Transverse colon (tissue), 4 donors: ENCODE measurements around the gene MALL. TPM values are rescaled to one million over a fixed set of nuclear protein-coding genes. Genes with fewer than 3 reads are reported as not detected.

Source experiments
- DNase-seq: peaks from one replicate; pipeline ENCODE4 v3.0.0-alpha.2; 2019
- H3K27ac ChIP-seq, 4 donors: fragments of 200-600 bp; sonication (generic); 2 replicates each; pipeline ENCODE4 v1.5.1; 2016 to 2018; ENCODE audit warnings: inconsistent platforms in 4 of 4
- H3K27me3 ChIP-seq: fragments of 200-600 bp; sonication (generic); 2 replicates; pipeline ENCODE4 v1.5.1; 2017; ENCODE audit warnings: inconsistent platforms
- H3K36me3 ChIP-seq, 4 donors: fragments of 200-600 bp; sonication (generic); 2 replicates each; pipeline ENCODE4 v1.5.1; 2017 to 2019; ENCODE audit warnings: inconsistent platforms in 4 of 4
- H3K4me1 ChIP-seq, 4 donors: fragments of 200-600 bp; sonication (generic); 2 replicates each; pipeline ENCODE4 v1.5.1; 2017 to 2020; ENCODE audit warnings: inconsistent platforms in 4 of 4
- H3K4me3 ChIP-seq, 4 donors: fragments of 200-600 bp; sonication (generic); 1 replicate in 1 of 4; 2 replicates in 3 of 4; pipeline versions ENCODE4 v1.5.1 to v1.6.1; 2017 to 2019; ENCODE audit warnings: inconsistent platforms in 4 of 4
- H3K9me3 ChIP-seq, 2 donors: fragments of 200-600 bp; sonication (generic); 2 replicates each; pipeline ENCODE4 v1.5.1; 2017 to 2019; ENCODE audit warnings: inconsistent platforms in 2 of 2
- EP300 ChIP-seq: sonication (generic); formaldehyde crosslinking; IDR thresholded peaks from one replicate; pipeline ENCODE4 v1.6.1; 2017; ENCODE audit warnings: antibody characterized with exemption, low read depth
- POLR2A ChIP-seq: fragments of 450-650 bp; IDR thresholded peaks from one replicate; pipeline ENCODE4 v1.6.1; 2016; ENCODE audit warnings: antibody characterized with exemption, mild to moderate bottlenecking, moderate library complexity
- POLR2AphosphoS5 ChIP-seq, 3 donors: sonication (generic); formaldehyde crosslinking; IDR thresholded peaks; one replicate each; pipeline ENCODE4 v1.6.1; 2016; ENCODE audit warnings: antibody characterized with exemption in 3 of 3
- WGBS, 2 donors: methylation state at CpG; one replicate each; pipeline ENCODE4 v1.1.5; 2018; ENCODE audit warnings: low coverage in 1 of 2; 5-methylcytosine and 5-hydroxymethylcytosine counted together
- in situ Hi-C, 4 donors: fragments of 200-750 bp; cut with MboI; loops; one replicate each; pipeline versions ENCODE4 v1.15.0 to v1.15.1; 2017; ENCODE audit warnings: low sequenced_read_pairs in 3 of 4, low pct_ligation_motif_present in 1 of 4, low pct_unique_long_range_greater_than_20kb in 1 of 4
- intact Hi-C: fragments of 100-400 bp; cut with DNase I; formaldehyde crosslinking; loops from one replicate; pipeline ENCODE4 v1.15.1; 2023; ENCODE audit warnings: low total_unique reads
- total RNA-seq, 4 donors: library from RNA; depleted of rRNA; stranded (reverse); fragments of >200 nt; gene quantifications; one replicate each; pipeline ENCODE4 v1.1.0, GENCODE V29; 2016
- TF ChIP-seq, protein P1 (sequence below), 5 experiments: fragments of 200-600 bp in 3 of 5; fragments of 450-650 bp in 2 of 5; sonication (generic) in 3 of 5; IDR thresholded peaks; 1 replicate in 2 of 5; 2 replicates in 3 of 5; pipeline ENCODE4 v1.5.1; 2016 to 2017; ENCODE audit warnings: antibody characterized with exemption in 5 of 5, inconsistent platforms in 3 of 5, mild to moderate bottlenecking in 2 of 5, moderate library complexity in 1 of 5

The MALL gene
- total RNA-seq, 4 donors from 2014 or later: 205 to 499 (median 299) TPM

DNA sequence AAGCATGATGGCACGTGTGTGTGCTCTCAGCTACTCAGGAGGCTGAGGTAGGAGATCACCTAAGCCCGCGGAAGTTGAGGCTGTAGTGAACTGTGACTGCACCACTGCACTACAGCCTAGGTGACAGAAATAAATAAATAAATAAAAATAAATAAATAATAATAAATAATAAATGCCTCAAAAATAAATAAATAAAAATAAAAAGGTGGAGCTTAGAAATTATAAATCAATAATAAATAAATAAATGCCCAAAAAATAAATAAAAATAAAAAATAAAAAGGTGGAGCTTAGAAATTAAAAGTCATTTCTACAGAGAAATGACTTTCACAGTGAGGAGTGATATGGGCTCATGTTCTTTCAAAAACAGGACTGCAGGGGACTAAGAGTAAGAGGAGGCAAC lies 6.0 kb upstream of the MALL start:
- H3K27me3 ChIP-seq: peaks cover 14% of the 10 kb centered on the region
- peaks cover 0 to 3% (median 0%) of the 10 kb centered on the region in 4 donors for H3K4me1 ChIP-seq
- no peaks in the 10 kb centered on the region for H3K36me3 ChIP-seq
- WGBS, 2 donors: 89 to 92% methylated on average over 3 of the region's 3 CpGs
- H3K27ac ChIP-seq: no peak overlapping the region
- TF ChIP-seq, protein P1, sequence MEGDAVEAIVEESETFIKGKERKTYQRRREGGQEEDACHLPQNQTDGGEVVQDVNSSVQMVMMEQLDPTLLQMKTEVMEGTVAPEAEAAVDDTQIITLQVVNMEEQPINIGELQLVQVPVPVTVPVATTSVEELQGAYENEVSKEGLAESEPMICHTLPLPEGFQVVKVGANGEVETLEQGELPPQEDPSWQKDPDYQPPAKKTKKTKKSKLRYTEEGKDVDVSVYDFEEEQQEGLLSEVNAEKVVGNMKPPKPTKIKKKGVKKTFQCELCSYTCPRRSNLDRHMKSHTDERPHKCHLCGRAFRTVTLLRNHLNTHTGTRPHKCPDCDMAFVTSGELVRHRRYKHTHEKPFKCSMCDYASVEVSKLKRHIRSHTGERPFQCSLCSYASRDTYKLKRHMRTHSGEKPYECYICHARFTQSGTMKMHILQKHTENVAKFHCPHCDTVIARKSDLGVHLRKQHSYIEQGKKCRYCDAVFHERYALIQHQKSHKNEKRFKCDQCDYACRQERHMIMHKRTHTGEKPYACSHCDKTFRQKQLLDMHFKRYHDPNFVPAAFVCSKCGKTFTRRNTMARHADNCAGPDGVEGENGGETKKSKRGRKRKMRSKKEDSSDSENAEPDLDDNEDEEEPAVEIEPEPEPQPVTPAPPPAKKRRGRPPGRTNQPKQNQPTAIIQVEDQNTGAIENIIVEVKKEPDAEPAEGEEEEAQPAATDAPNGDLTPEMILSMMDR (IDR thresholded peaks at IDR 0.05): no peak
- H3K4me3 ChIP-seq: no peak overlapping the region
- DNase-seq: no peak
- intact Hi-C loops: no loop called here
- H3K9me3 ChIP-seq: no peaks in the 10 kb centered on the region
- in situ Hi-C loops: no loop called here

DNA sequence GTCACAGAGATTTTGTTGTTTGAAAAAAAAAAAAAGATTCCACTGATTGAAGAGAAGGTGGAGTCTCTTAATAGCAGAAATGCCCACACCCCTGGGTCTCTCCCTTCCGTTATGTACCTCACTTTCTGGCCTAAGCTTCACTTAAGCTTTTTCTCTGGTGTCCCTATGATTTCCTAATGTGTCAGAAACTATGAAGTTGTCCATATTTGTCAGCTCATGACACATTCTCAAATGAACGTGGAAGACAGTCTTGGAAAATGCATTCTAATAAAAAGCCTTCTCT lies 5.4 kb upstream of the MALL start:
- in situ Hi-C loops (no loop called here), intact Hi-C loops (no loop called here)
- no peaks in the 10 kb centered on the region for H3K9me3 ChIP-seq
- peaks cover 3 to 9% (median 3%) of the 10 kb centered on the region in 4 donors for H3K4me1 ChIP-seq
- no peaks in the 10 kb centered on the region for H3K36me3 ChIP-seq
- no peak for DNase-seq
- H3K4me3 ChIP-seq: no peak overlapping the region
- no peak for TF ChIP-seq POLR2A
- no peak for TF ChIP-seq EP300
- TF ChIP-seq POLR2AphosphoS5 (IDR thresholded peaks at IDR 0.05): no peak
- TF ChIP-seq, protein P1 (IDR thresholded peaks at IDR 0.05): no peak
- H3K27ac ChIP-seq: no peak overlapping the region
- peaks cover 20% of the 10 kb centered on the region for H3K27me3 ChIP-seq
- 84 to 88% methylated on average over 1 to 2 of the region's 2 CpGs for WGBS, 2 donors

DNA sequence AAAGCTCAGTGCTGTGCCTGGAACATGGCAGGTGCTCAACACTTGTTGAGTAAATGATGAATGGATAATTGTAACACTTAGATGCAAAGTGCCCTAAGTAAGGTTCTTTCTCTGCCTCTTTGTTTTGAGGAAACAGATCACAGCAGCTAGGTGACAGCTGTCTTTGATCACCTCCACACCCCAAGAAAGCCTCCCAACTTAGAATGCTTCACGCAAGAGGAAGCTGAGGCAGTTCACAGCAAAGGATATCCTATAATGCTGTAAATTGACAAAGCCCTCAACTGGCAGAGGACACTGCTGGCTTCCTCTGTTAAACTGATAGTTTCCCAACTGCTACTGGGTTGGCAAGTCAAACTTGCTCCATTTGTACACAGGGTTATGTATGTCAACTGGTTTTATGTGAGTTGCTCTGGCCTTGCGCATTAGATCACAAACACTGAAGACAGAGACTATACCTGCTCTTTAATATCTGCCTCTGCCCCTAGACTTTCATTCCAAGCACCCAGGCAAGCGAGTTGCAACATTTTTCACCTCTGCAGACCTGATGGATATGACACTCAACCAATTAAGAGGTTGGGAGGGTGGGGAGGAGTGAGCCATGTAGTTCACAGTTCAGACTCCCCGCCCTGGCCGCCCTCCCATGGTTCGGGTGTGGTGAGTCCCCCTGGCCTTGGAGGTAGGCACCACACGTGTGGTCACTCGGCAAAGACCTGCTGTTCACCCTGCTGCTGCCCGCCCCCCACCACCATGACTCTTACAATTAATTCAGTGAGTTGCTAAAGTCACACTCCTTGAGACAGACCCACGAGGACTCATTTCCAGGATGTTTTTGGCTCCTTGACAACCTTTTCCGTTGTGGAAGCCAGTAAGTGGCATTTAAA lies 4.8 kb upstream of the MALL start:
- intact Hi-C loops: no loop called here
- Histone ChIP-seq H3K27ac (no peak overlapping the region), H3K36me3 (no peaks in the 10 kb centered on the region), H3K4me1 (peaks cover 4 to 15% (median 8%) of the 10 kb centered on the region in 4 donors), H3K9me3 (no peaks in the 10 kb centered on the region), H3K4me3 (no peak overlapping the region), H3K27me3 (peaks cover 25% of the 10 kb centered on the region)
- in situ Hi-C loops: no loop called here
- TF ChIP-seq EP300: no peak
- no peak for TF ChIP-seq POLR2AphosphoS5 (IDR thresholded peaks at IDR 0.05)
- TF ChIP-seq POLR2A: no peak
- TF ChIP-seq, protein P1 (IDR thresholded peaks at IDR 0.05): no peak
- no peak for DNase-seq
- 66 to 73% methylated on average over 6 to 11 of the region's 11 CpGs for WGBS, 2 donors

DNA sequence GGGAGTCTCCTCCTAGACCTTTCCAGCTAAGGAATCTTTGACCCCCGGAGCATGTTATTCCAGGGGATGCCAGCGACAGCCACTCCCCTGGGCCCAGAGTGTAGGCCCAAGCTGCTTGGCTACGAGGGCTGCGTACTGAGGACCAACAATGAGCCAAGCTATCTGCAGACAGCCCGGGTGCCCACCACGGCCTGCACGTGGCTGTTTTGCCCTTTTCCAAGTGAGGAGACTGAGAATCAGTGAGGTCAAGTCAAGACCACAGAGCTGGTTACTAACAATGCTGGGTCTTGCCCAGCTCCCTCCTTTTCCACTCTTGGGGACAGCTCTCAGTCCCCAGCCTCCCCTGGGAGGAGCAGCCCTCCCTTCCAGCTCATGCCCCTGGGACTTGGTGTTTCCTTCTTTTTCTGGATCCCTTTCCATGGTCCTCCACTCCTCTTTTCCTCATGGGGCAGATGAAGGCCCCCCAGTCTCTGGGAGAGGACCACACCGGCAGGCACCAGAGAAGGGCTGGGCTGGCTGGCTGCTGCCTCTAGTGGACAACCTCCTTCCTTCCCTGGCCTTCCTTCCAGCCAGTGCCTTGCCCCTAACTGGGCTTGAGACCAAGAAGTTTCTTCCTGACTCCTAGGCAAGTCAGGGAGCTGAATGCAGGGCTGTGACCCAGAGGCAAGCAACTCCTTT lies 550 bp upstream of the MALL start:
- intact Hi-C loops: no loop called here

More for the DNA sequence above, 550 bp upstream of the MALL start:
- in situ Hi-C loops: no loop called here
- WGBS, 2 donors: 20% methylated on average over 8 of the region's 8 CpGs; no CpG with 5 or more reads in 1 of the 2 donors
- DNase-seq: peak; percentile 32
- no peaks in the 10 kb centered on the region for H3K36me3 ChIP-seq
- H3K9me3 ChIP-seq: no peaks in the 10 kb centered on the region
- TF ChIP-seq POLR2A: no peak
- TF ChIP-seq, protein P1 (IDR thresholded peaks at IDR 0.05): peak; percentile 13 to 53 (median 43)
- H3K27ac ChIP-seq: peak overlapping the region; percentile 68 to 85 (median 80)
- H3K27me3 ChIP-seq: peaks cover 36% of the 10 kb centered on the region
- H3K4me3 ChIP-seq: peak overlapping the region in 3 of 4 donors; percentile 40 to 59 (median 42)
- H3K4me1 ChIP-seq: peaks cover 4 to 18% (median 14%) of the 10 kb centered on the region in 4 donors
